ENCODE measurements around the gene COL6A1.

- no peak for TF ChIP-seq CTCF (IDR thresholded peaks at IDR 0.05)
- TF ChIP-seq POLR2A (IDR thresholded peaks at IDR 0.05; ENCODE audit: low read length) = no peak
- no peak for TF ChIP-seq CHD2 (IDR thresholded peaks at IDR 0.05; ENCODE audit: low read length, partially characterized antibody)
- no peak for TF ChIP-seq ESRRA (IDR thresholded peaks at IDR 0.05; ENCODE audit: borderline replicate concordance, low read length)
- no peak for TF ChIP-seq MAFK (IDR thresholded peaks at IDR 0.05; ENCODE audit: partially characterized antibody)
- TF ChIP-seq NFE2L2 (conservative IDR thresholded peaks at IDR 0.05; ENCODE audit: low read length) = no peak
- TF ChIP-seq TP53 (CRISPR knock-in tag; IDR thresholded peaks at IDR 0.05) = no peak
Observed at GRCh38 chr21:45980697-45981096, 873 bp upstream of the COL6A1 start.

Measured in A549 (cell line).